ENCODE results near the gene SCGB1C1. TPM values are rescaled to one million over a fixed set of nuclear protein-coding genes. Genes with fewer than 3 reads are reported as not detected.
"Not testable (repeated sequence)": the region's sequence is repeated elsewhere in the genome, so short reads cannot be mapped to it uniquely, and the experiment has no call there.

SCGB1C1 gene
- total RNA-seq, 1 donor from 2014 or later, result not detected

DNA sequence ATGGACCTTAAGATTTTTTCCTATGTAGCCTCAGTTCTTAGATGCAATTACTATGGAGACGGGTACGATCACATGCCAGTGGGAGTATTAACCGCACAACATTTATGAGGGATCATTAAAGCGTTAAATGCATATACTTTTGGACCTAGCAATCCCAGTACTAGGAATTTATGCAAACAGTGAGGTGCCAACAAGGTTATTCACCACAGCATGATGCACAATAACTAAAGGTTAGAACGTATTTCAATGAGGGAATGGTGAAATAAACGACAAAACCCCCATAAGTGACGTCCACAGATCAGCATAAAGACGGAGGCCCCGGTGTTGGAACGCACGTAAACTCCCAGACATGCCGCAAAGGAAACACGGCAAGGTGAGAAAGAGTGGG, 42.7 kb downstream of the SCGB1C1 start:
- no peaks in the 10 kb centered on the region for H3K9me3 Mint-ChIP-seq

DNA sequence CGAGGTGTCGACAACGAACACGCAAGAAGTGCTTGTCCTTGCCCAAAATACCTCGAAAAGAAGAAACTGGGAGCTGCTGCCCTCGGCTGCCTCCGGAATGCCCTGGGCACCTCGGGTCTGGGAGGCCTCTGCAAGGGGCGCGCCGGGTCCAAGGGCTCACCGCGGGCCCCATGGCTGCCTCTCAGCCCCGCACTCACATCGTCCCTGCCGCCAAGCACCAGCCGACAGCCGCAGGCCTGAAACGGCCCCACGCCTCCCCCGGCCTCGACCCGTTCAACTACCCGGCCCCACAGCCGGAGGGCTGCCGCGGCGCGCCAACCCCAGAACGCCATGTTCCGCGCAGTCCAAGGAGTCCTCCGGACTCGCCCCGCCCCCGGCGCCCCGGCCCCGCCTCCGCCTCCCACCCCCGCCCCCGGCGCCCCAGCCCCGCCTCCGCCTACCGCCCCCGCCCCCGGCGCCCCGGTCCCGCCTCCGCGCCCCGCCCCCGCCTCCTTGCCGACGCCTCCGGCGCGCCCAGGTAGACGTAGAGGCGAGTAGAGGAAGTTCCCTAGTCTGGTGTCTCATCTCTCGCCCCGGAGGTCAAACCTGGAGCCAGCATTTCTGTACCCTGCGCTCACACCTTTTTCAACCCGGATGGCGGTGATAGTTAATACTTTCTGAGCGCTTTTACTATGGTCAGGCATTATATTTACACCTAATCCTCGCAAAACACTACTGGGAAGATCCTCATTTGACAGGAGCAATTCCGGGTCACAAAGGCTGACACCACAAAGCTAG, 43.3 kb downstream of the SCGB1C1 start, which contains the start of gene SIRT3:
Gene SIRT3 (minus strand): TSS at position 346 of the 777 bp plus-strand sequence. CDS start 14 bp downstream, at position 332.
- DNase-seq (ENCODE audit: low spot score in 2 of 2, unreplicated experiment in 2 of 2), result peak; percentile 67 to 85
- Mint-ChIP-seq H3K9me3 (no peaks in the 10 kb centered on the region), H3K27ac (peak within 1 kb of the TSS; percentile 100), H3K36me3 (peaks cover 12% of the 10 kb centered on the region), H3K4me1 (peaks cover 22% of the 10 kb centered on the region), H3K27me3 (ENCODE audit: low read depth) (no peaks in the 10 kb centered on the region), H3K4me3 (peak within 1 kb of the TSS; percentile 97)
- TF ChIP-seq, protein P1, sequence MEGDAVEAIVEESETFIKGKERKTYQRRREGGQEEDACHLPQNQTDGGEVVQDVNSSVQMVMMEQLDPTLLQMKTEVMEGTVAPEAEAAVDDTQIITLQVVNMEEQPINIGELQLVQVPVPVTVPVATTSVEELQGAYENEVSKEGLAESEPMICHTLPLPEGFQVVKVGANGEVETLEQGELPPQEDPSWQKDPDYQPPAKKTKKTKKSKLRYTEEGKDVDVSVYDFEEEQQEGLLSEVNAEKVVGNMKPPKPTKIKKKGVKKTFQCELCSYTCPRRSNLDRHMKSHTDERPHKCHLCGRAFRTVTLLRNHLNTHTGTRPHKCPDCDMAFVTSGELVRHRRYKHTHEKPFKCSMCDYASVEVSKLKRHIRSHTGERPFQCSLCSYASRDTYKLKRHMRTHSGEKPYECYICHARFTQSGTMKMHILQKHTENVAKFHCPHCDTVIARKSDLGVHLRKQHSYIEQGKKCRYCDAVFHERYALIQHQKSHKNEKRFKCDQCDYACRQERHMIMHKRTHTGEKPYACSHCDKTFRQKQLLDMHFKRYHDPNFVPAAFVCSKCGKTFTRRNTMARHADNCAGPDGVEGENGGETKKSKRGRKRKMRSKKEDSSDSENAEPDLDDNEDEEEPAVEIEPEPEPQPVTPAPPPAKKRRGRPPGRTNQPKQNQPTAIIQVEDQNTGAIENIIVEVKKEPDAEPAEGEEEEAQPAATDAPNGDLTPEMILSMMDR (IDR thresholded peaks at IDR 0.05; ENCODE audit: unreplicated experiment), result no peak

More for the DNA sequence above, 42.7 kb downstream of the SCGB1C1 start:
- TF ChIP-seq, protein P1 (IDR thresholded peaks at IDR 0.05; ENCODE audit: unreplicated experiment), result no peak
- Mint-ChIP-seq H3K27me3 (ENCODE audit: low read depth) (no peaks in the 10 kb centered on the region), H3K36me3 (peaks cover 12% of the 10 kb centered on the region), H3K27ac (peak overlapping the region; percentile 94), H3K4me3 (peak overlapping the region; percentile 91), H3K4me1 (peaks cover 22% of the 10 kb centered on the region)
- no peak for DNase-seq (ENCODE audit: low spot score in 2 of 2, unreplicated experiment in 2 of 2)

DNA sequence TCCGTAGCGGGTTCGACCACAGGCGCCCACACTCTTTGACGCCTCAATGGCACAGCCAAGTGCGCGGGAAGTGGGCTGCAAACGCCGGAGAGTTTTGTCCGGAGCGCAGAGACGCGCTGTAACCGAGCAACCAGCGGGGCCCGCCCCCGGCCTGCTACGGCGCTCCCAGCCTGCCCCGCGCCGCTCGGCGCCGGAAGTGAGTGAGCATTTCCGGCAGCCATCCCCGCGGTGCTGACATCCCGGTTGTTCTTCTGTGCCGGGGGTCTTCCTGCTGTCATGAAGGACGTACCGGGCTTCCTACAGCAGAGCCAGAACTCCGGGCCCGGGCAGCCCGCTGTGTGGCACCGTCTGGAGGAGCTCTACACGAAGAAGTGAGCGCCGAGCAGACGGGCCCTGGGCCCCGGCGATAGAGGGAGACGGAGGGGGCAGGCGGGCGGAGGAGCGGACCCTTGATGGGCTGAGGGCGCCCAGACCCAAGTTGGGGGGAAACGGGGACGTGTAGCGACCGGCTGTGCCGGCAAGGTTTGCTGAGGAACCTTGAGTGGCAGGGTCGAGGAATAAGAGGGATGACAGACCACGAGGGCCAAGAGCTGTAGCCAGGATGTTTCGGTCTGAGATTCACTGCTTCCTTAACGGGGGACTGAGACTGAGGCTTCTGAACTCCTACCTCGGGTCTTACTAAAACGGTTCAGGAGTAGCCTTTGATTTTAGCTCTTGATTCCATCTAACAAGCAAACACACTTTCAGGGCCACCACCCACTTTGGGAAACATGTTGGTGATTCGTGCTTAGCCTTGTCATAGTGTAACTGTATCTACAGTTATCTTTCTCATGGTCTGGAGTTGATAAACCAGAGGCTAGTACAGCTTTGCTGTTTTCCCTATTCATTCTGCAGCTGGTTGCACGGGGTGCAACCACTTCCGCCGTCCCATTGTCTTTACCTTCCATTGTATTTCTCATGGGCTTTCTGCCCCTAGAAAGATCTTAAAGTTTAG, 44.2 kb downstream of the SCGB1C1 start, which contains the start of gene PSMD13:
Gene PSMD13 (plus strand): TSS at position 203 of the 994 bp plus-strand sequence. CDS start 74 bp downstream, at position 277.
- H3K4me3 Mint-ChIP-seq, result peak within 1 kb of the TSS; percentile 97
- H3K27ac Mint-ChIP-seq, result peak within 1 kb of the TSS; percentile 100
- H3K36me3 Mint-ChIP-seq, result peaks cover 18% of the 10 kb centered on the region
- TF ChIP-seq, protein P1 (IDR thresholded peaks at IDR 0.05; ENCODE audit: unreplicated experiment), result peak; percentile 10
- peak; percentile 68 to 89 for DNase-seq (ENCODE audit: low spot score in 2 of 2, unreplicated experiment in 2 of 2)
- peaks cover 22% of the 10 kb centered on the region for H3K4me1 Mint-ChIP-seq
- H3K27me3 Mint-ChIP-seq (ENCODE audit: low read depth), result no peaks in the 10 kb centered on the region
- no peaks in the 10 kb centered on the region for H3K9me3 Mint-ChIP-seq

DNA sequence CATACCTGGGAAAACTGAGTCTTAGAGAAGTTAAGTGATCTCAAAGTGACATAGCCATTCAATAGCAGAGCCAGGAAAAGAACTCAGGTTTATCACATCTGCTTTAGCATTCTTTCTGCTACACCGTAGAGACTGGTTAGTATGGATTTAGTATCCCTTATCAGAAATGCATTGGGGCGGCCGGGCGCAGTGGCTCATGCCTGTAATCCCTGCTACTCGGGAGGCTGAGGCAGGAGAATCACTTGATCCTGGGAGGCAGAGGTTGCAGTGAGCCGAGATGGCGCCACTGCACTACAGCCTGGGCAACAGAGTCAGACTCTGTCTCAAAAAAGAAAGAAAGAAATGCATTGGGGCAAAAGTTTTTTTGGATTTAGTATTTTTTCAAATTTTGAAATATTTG, 45.5 kb downstream of the SCGB1C1 start:
- peaks cover 19% of the 10 kb centered on the region for H3K36me3 Mint-ChIP-seq
- not testable (repeated sequence) for H3K9me3 Mint-ChIP-seq; H3K27me3 Mint-ChIP-seq (ENCODE audit: low read depth); DNase-seq (ENCODE audit: low spot score in 2 of 2, unreplicated experiment in 2 of 2)
- peak overlapping the region; percentile 12 for H3K27ac Mint-ChIP-seq
- peak overlapping the region; percentile 97 for H3K4me3 Mint-ChIP-seq
- peaks cover 22% of the 10 kb centered on the region for H3K4me1 Mint-ChIP-seq

DNA sequence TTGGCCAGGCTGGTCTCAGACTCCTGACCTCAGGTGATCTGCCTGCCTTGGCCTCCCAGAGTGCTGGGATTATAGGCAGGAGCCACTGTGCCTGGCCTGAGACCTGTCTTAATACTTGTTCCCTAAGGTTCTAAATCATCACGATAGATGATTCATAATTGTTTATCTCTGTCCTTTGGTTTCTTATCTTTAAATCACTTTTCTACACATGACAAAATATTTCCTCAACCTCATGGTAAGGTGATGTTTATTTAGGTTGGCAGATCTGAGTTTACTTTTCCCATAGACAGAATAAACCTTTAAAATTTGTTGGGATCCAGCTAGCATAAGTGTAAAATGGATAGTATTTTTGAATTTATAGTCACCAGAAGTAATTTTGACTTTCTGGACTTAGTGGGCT, 47.4 kb downstream of the SCGB1C1 start:
- H3K4me1 Mint-ChIP-seq, result peaks cover 17% of the 10 kb centered on the region
- DNase-seq (ENCODE audit: low spot score in 2 of 2, unreplicated experiment in 2 of 2), result no peak
- H3K4me3 Mint-ChIP-seq, result no peak overlapping the region
- H3K9me3 Mint-ChIP-seq, result no peaks in the 10 kb centered on the region
- no peak overlapping the region for H3K27ac Mint-ChIP-seq
- peaks cover 27% of the 10 kb centered on the region for H3K36me3 Mint-ChIP-seq
- H3K27me3 Mint-ChIP-seq (ENCODE audit: low read depth), result no peaks in the 10 kb centered on the region
- TF ChIP-seq, protein P1 (IDR thresholded peaks at IDR 0.05; ENCODE audit: unreplicated experiment), result no peak

All from mesothelial cell of epicardium (in vitro differentiated cells).